HFF-Myc (cell line): ENCODE measurements around the gene FILIP1.

Experiments used
- DNase-seq: peaks from one replicate; pipeline ENCODE4 v3.0.0-alpha.2; 2011; ENCODE audit warnings: low read depth; ENCODE audit errors: extremely low read depth
- H3K4me3 ChIP-seq: replicated peaks from 2 replicates; pipeline ENCODE4 v1.5.1; 2011; ENCODE audit warnings: low read depth, mild to moderate bottlenecking, control low read depth, low read length
- TF ChIP-seq, protein P1 (sequence below): IDR thresholded peaks from 2 replicates; pipeline ENCODE4 v1.5.1; 2012; ENCODE audit warnings: mild to moderate bottlenecking, low read depth, low read length, control low read depth; ENCODE audit errors: missing control alignments

FILIP1 gene

DNA sequence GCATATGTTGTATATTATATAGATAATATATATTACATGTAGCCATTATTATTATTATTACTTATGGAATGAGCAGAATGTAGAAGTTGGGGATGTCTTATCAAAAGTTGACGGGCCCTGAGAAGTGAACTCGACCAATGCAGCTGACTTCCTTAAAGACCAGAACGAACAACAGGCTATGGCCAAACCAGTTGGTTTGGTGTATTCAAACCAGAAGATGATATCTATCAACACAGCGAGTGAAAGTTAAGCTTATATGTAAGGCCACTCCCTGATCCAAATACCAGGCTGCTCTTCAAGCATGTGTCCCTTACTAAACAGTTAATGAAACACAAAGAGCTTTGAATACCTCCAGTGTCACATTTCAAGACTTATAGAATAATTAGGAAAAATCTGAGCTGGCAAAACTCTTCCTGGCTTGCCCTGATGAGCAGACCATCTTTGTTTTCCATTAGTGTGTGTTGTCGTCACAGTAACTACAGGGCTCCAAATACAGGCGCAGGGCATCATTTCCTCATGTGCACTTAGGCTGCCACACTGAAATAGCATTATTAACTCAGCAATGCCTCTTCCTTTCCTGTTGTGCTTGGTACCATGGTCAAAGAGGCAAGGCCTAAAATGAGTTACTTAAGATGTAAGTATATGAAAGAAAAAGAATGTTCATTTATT lies 6.6 kb downstream of the FILIP1 start:
- TF ChIP-seq, protein P1, sequence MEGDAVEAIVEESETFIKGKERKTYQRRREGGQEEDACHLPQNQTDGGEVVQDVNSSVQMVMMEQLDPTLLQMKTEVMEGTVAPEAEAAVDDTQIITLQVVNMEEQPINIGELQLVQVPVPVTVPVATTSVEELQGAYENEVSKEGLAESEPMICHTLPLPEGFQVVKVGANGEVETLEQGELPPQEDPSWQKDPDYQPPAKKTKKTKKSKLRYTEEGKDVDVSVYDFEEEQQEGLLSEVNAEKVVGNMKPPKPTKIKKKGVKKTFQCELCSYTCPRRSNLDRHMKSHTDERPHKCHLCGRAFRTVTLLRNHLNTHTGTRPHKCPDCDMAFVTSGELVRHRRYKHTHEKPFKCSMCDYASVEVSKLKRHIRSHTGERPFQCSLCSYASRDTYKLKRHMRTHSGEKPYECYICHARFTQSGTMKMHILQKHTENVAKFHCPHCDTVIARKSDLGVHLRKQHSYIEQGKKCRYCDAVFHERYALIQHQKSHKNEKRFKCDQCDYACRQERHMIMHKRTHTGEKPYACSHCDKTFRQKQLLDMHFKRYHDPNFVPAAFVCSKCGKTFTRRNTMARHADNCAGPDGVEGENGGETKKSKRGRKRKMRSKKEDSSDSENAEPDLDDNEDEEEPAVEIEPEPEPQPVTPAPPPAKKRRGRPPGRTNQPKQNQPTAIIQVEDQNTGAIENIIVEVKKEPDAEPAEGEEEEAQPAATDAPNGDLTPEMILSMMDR, result no peak
- DNase-seq, result no peak
- no peak overlapping the region for H3K4me3 ChIP-seq

DNA sequence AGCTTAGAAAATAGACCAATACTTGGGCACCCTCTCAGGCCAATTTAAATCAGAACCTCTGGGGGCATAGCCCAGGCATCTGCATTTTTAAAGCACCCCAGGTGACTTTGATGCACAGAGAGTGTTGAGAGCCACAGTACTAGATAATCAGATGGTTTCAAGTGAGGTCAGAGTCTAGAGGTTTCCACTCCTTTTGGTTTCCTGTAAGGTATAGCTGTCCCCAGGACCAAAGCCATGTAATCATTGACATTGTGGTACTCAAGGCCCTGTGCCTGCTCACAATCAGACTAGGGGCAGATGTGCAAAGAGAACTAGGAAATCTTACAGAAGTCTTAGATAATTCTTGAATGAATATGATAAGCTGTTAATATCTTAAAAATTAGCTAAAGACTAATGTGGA lies 9.1 kb downstream of the FILIP1 start:
- TF ChIP-seq, protein P1, result no peak
- no peak for DNase-seq
- no peak overlapping the region for H3K4me3 ChIP-seq

DNA sequence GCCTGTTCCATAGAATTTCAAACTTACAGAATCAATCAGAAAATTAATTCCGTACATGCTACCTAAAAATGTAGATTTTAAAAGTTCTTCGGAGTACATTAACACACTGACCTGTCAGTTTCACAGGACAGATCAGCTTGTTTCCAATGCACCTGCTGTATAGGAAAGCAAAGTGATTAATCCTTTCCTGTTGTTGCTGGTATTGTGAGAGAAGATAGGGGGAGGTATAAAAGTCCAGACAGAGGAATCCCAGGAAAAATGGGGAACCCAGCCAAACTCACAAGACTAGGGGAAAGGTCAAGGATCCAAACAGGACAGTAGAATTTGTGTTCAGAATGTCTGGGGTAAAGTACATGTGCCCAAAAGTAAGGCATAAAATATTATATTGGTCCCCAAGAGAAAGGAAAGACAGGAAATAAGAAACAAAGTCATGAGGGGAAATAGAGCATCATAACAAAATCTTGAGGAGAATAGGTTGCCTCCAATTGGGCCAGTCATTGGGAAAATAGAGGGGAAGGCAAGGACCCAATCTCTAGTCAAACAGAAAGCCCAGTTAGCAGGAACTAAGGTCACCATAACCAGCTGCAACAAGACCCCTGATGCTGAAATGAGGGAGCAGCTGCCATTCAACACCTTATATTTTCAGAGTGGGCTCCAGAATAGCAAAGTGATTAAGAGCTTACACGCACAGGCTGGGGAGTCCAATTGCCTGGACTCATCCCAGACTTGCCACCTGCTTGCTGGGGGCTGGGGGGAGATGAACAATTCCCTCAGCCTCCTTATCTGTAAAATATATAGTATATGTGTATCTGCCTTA lies 10.3 kb downstream of the FILIP1 start:
- no peak for DNase-seq
- TF ChIP-seq, protein P1, result no peak
- no peak overlapping the region for H3K4me3 ChIP-seq

DNA sequence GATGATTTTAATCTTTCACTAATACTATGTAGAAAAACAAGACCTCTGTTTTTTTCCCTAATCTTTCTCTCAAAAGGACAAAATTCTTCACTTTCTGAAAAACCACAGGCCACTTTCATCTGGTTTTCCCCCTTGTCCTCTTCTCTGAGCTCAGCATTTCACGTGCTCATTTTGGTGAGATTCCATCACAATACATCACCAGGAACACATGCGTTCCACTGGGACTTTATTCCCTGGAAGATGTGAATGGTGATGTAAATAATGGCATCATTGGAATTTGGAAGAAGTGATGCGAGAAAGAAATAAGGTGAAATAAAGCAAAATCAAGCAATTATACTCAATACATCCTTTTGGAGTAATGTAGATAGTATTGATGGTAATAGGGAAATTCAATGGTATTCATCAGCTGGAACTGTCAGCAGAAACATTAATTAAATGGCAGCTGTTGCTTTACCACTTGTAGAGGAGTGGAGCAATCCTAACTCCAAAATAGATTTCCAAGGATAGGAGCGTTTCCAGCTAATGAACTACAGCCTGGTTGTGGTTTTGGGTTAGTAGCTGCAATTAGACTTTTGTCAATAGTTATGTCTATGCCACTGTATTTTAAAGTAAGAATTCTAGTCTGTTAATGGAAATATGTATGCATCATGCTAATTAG lies 11.5 kb downstream of the FILIP1 start:
- no peak for DNase-seq
- TF ChIP-seq, protein P1, result no peak
- no peak overlapping the region for H3K4me3 ChIP-seq

DNA sequence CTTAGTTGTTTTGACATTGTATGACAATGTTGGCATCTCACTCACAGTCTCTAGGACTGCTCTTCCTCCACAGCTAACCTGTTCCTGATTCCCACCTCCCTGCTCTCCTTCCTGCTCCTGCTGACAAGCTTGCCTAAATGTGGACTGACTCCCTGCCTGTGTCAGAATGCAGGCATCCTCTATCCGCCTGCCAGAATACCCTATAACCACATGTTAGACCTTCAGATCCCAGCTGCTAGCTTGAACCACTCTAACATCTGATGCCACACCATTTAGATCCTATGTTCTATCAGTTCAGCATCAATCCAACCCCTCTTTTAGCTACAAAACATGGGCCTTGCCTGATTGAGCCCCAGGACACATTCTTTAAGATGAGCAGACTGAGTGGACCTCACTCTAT lies 12.2 kb downstream of the FILIP1 start:
- no peak overlapping the region for H3K4me3 ChIP-seq
- DNase-seq, result no peak
- TF ChIP-seq, protein P1, result no peak

DNA sequence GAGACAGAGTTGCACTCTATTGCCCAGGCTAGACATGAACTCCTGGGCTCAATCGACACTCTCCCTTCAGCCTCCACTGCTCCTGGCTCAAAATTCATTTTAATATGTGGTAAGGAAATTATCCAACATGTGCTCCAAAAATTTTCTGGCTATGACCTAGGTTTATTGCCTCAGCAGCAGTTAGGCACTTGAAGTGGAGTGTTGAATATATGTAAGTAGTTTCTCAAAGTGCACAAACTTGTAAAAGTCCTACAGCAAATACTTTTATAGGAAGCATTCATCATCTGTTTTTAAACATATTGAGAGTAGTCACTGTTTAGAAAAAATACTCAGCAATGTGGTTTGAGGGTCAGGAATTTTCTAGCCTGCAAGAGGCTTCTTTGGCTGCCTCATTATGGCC lies 13.2 kb downstream of the FILIP1 start:
- no peak overlapping the region for H3K4me3 ChIP-seq
- DNase-seq, result no peak
- TF ChIP-seq, protein P1, result no peak
